ENCODE measurements around the gene ZBTB20.

Gene ZBTB20

GRCh38 chr3:114760679-114761078 lies 386.4 kb downstream of the ZBTB20 start:
- Histone ChIP-seq H3K4me3 (ENCODE audit: insufficient read depth, low read depth, low read length) (no peak overlapping the region), H3K36me3 (ENCODE audit: control insufficient read depth, insufficient read depth, low read length) (no peaks in the 10 kb centered on the region), H3K4me1 (ENCODE audit: control insufficient read depth, insufficient read depth, low read length) (no peaks in the 10 kb centered on the region), H3K27ac (ENCODE audit: insufficient read depth, low read depth, low read length, poor library complexity, severe bottlenecking) (no peak overlapping the region), H3K9me3 (ENCODE audit: control insufficient read depth, low read length) (no peaks in the 10 kb centered on the region), H3K27me3 (ENCODE audit: control insufficient read depth, insufficient read depth, low read length, poor library complexity, severe bottlenecking) (no peaks in the 10 kb centered on the region)

- H3K36me3 ChIP-seq (ENCODE audit: control insufficient read depth, insufficient read depth, low read length): no peaks in the 10 kb centered on the region
- H3K27ac ChIP-seq (ENCODE audit: insufficient read depth, low read depth, low read length, poor library complexity, severe bottlenecking): no peak overlapping the region
- no peaks in the 10 kb centered on the region for H3K9me3 ChIP-seq (ENCODE audit: control insufficient read depth, low read length)
- 89 to 93% methylated on average over 8 of the region's 8 CpGs for WGBS, 2 experiments
- no peak overlapping the region for H3K4me3 ChIP-seq (ENCODE audit: insufficient read depth, low read depth, low read length)
- H3K4me1 ChIP-seq (ENCODE audit: control insufficient read depth, insufficient read depth, low read length): no peaks in the 10 kb centered on the region
- no peaks in the 10 kb centered on the region for H3K27me3 ChIP-seq (ENCODE audit: control insufficient read depth, insufficient read depth, low read length, poor library complexity, severe bottlenecking)
Observed at GRCh38 chr3:114758831-114759699, 388.0 kb downstream of the ZBTB20 start.

GRCh38 chr3:114756506-114757279 lies 390.4 kb downstream of the ZBTB20 start:
- H3K4me1 ChIP-seq (ENCODE audit: control insufficient read depth, insufficient read depth, low read length): no peaks in the 10 kb centered on the region
- no peaks in the 10 kb centered on the region for H3K9me3 ChIP-seq (ENCODE audit: control insufficient read depth, low read length)
- no peaks in the 10 kb centered on the region for H3K27me3 ChIP-seq (ENCODE audit: control insufficient read depth, insufficient read depth, low read length, poor library complexity, severe bottlenecking)
- 98 to 100% methylated on average over 1 of the region's 2 CpGs for WGBS, 2 experiments
- H3K36me3 ChIP-seq (ENCODE audit: control insufficient read depth, insufficient read depth, low read length): no peaks in the 10 kb centered on the region
- H3K4me3 ChIP-seq (ENCODE audit: insufficient read depth, low read depth, low read length): no peak overlapping the region
- no peak overlapping the region for H3K27ac ChIP-seq (ENCODE audit: insufficient read depth, low read depth, low read length, poor library complexity, severe bottlenecking)

- no peaks in the 10 kb centered on the region for H3K36me3 ChIP-seq (ENCODE audit: control insufficient read depth, insufficient read depth, low read length)
- H3K4me3 ChIP-seq (ENCODE audit: insufficient read depth, low read depth, low read length): no peak overlapping the region
- H3K4me1 ChIP-seq (ENCODE audit: control insufficient read depth, insufficient read depth, low read length): no peaks in the 10 kb centered on the region
- no peaks in the 10 kb centered on the region for H3K9me3 ChIP-seq (ENCODE audit: control insufficient read depth, low read length)
- WGBS, 2 experiments: 100% methylated on average over 1 to 3 of the region's 3 CpGs
- no peak overlapping the region for H3K27ac ChIP-seq (ENCODE audit: insufficient read depth, low read depth, low read length, poor library complexity, severe bottlenecking)
- no peaks in the 10 kb centered on the region for H3K27me3 ChIP-seq (ENCODE audit: control insufficient read depth, insufficient read depth, low read length, poor library complexity, severe bottlenecking)
Observed at GRCh38 chr3:114746502-114746901, 400.6 kb downstream of the ZBTB20 start.

- no peaks in the 10 kb centered on the region for H3K27me3 ChIP-seq (ENCODE audit: control insufficient read depth, insufficient read depth, low read length, poor library complexity, severe bottlenecking)
- 83 to 88% methylated on average over 4 to 5 of the region's 5 CpGs for WGBS, 2 experiments
- H3K4me3 ChIP-seq (ENCODE audit: insufficient read depth, low read depth, low read length): no peak overlapping the region
- H3K9me3 ChIP-seq (ENCODE audit: control insufficient read depth, low read length): no peaks in the 10 kb centered on the region
- H3K4me1 ChIP-seq (ENCODE audit: control insufficient read depth, insufficient read depth, low read length): no peaks in the 10 kb centered on the region
- H3K27ac ChIP-seq (ENCODE audit: insufficient read depth, low read depth, low read length, poor library complexity, severe bottlenecking): no peak overlapping the region
- no peaks in the 10 kb centered on the region for H3K36me3 ChIP-seq (ENCODE audit: control insufficient read depth, insufficient read depth, low read length)
Observed at GRCh38 chr3:114745322-114746240, 401.5 kb downstream of the ZBTB20 start.

- Histone ChIP-seq H3K4me3 (ENCODE audit: insufficient read depth, low read depth, low read length) (no peak overlapping the region), H3K36me3 (ENCODE audit: control insufficient read depth, insufficient read depth, low read length) (no peaks in the 10 kb centered on the region), H3K27me3 (ENCODE audit: control insufficient read depth, insufficient read depth, low read length, poor library complexity, severe bottlenecking) (no peaks in the 10 kb centered on the region), H3K27ac (ENCODE audit: insufficient read depth, low read depth, low read length, poor library complexity, severe bottlenecking) (no peak overlapping the region), H3K9me3 (ENCODE audit: control insufficient read depth, low read length) (no peaks in the 10 kb centered on the region), H3K4me1 (ENCODE audit: control insufficient read depth, insufficient read depth, low read length) (no peaks in the 10 kb centered on the region)
- WGBS, 2 experiments: 93 to 95% methylated on average over 4 to 5 of the region's 5 CpGs
Observed at GRCh38 chr3:114743746-114744485, 403.2 kb downstream of the ZBTB20 start.

GRCh38 chr3:114741066-114741465 lies 406.0 kb downstream of the ZBTB20 start:
- Histone ChIP-seq H3K9me3 (ENCODE audit: control insufficient read depth, low read length) (no peaks in the 10 kb centered on the region), H3K27me3 (ENCODE audit: control insufficient read depth, insufficient read depth, low read length, poor library complexity, severe bottlenecking) (no peaks in the 10 kb centered on the region)
- 96 to 97% methylated on average over 1 of the region's 1 CpG for WGBS, 2 experiments

GRCh38 chr3:114739627-114740026 lies 407.5 kb downstream of the ZBTB20 start:
- H3K36me3 ChIP-seq (ENCODE audit: control insufficient read depth, insufficient read depth, low read length): no peaks in the 10 kb centered on the region
- H3K27me3 ChIP-seq (ENCODE audit: control insufficient read depth, insufficient read depth, low read length, poor library complexity, severe bottlenecking): no peaks in the 10 kb centered on the region
- H3K4me1 ChIP-seq (ENCODE audit: control insufficient read depth, insufficient read depth, low read length): no peaks in the 10 kb centered on the region
- WGBS, 2 experiments: 100% methylated on average over 1 of the region's 1 CpG
- no peak overlapping the region for H3K27ac ChIP-seq (ENCODE audit: insufficient read depth, low read depth, low read length, poor library complexity, severe bottlenecking)
- no peak overlapping the region for H3K4me3 ChIP-seq (ENCODE audit: insufficient read depth, low read depth, low read length)
- H3K9me3 ChIP-seq (ENCODE audit: control insufficient read depth, low read length): no peaks in the 10 kb centered on the region

More at GRCh38 chr3:114741066-114741465, 406.0 kb downstream of the ZBTB20 start:
- Histone ChIP-seq H3K4me1 (ENCODE audit: control insufficient read depth, insufficient read depth, low read length) (no peaks in the 10 kb centered on the region), H3K36me3 (ENCODE audit: control insufficient read depth, insufficient read depth, low read length) (no peaks in the 10 kb centered on the region), H3K4me3 (ENCODE audit: insufficient read depth, low read depth, low read length) (no peak overlapping the region), H3K27ac (ENCODE audit: insufficient read depth, low read depth, low read length, poor library complexity, severe bottlenecking) (no peak overlapping the region)

GRCh38 chr3:114732353-114732752 lies 414.7 kb downstream of the ZBTB20 start:
- Histone ChIP-seq H3K4me3 (ENCODE audit: insufficient read depth, low read depth, low read length) (no peak overlapping the region), H3K4me1 (ENCODE audit: control insufficient read depth, insufficient read depth, low read length) (no peaks in the 10 kb centered on the region), H3K36me3 (ENCODE audit: control insufficient read depth, insufficient read depth, low read length) (no peaks in the 10 kb centered on the region), H3K27ac (ENCODE audit: insufficient read depth, low read depth, low read length, poor library complexity, severe bottlenecking) (no peak overlapping the region), H3K27me3 (ENCODE audit: control insufficient read depth, insufficient read depth, low read length, poor library complexity, severe bottlenecking) (no peaks in the 10 kb centered on the region), H3K9me3 (ENCODE audit: control insufficient read depth, low read length) (no peaks in the 10 kb centered on the region)
- WGBS, 2 experiments: 42 to 60% methylated on average over 2 to 3 of the region's 3 CpGs
